A549 (cell line): ENCODE measurements around the gene APBB2. TPM values are rescaled to one million over a fixed set of nuclear protein-coding genes. Genes with fewer than 3 reads are reported as not detected.

Experiments
- ATAC-seq, 2 experiments: fragments of 200-7000 bp in 1 of 2; fragments of >200 bp in 1 of 2; cut with Nextera tagmentation in 1 of 2; cut with Tn5 transposase in 1 of 2; 3 replicates each; pipeline versions ENCODE4 v1.8.0 to v1.9.1; 2018 to 2020; ENCODE audit warnings: mild to moderate bottlenecking in 1 of 2, moderate library complexity in 1 of 2
- CTCF ChIA-PET: fragments of 300-600 bp; sonication (Branson Sonifier 250); formaldehyde crosslinking; extraction: SDS; loops from one replicate; lab custom pipeline; 2021; ENCODE audit warnings: antibody characterized with exemption, inconsistent platforms; lab: Yijun Ruan, JAX
- POLR2A ChIA-PET: fragments of 350-600 bp; formaldehyde crosslinking; extraction: SDS; loops from one replicate; lab custom pipeline; 2021; ENCODE audit warnings: antibody characterized with exemption, inconsistent platforms; lab: Yijun Ruan, JAX
- DNase-seq, 2 experiments: peaks; one replicate each; pipeline versions ENCODE4 v3.0.0 to v3.0.0-alpha.2; 2011 to 2016; ENCODE audit warnings: low read depth in 1 of 2, low spot score in 1 of 2
- FAIRE-seq: peaks from 2 replicates; lab custom pipeline; 2011; peaks lifted over from hg19 to GRCh38; lab: Jason Lieb, UNC
- H3K27ac ChIP-seq, 2 experiments: fragments of >200 bp; sonication (Bioruptor Twin); formaldehyde crosslinking; 3 replicates each; pipeline ENCODE4 v1.5.1; 2016 to 2017
- H3K4me1 ChIP-seq: fragments of >200 bp; sonication (Bioruptor Twin); formaldehyde crosslinking; 3 replicates; pipeline ENCODE4 v1.6.1; 2016
- H3K4me2 ChIP-seq: fragments of >200 bp; sonication (Bioruptor Twin); formaldehyde crosslinking; 3 replicates; pipeline ENCODE4 v1.6.1; 2016
- H3K4me3 ChIP-seq: fragments of >200 bp; sonication (Bioruptor Twin); formaldehyde crosslinking; 3 replicates; pipeline ENCODE4 v1.5.1; 2016
- H3K9me3 ChIP-seq: fragments of >200 bp; sonication (Bioruptor Twin); formaldehyde crosslinking; 3 replicates; pipeline ENCODE4 v1.6.1; 2016
- ATOH8 ChIP-seq: fragments of 250-450 bp; sonication (Bioruptor Pico); IDR thresholded peaks from 2 replicates; pipeline ENCODE4 v1.5.0; 2020; ENCODE audit warnings: low read depth, mild to moderate bottlenecking, moderate library complexity
- CBX8 ChIP-seq: fragments of 200-600 bp; sonication (generic); IDR thresholded peaks from 2 replicates; pipeline ENCODE4 v1.6.1; 2016
- CEBPB ChIP-seq, 2 experiments: fragments of >200 bp in 1 of 2; sonication (Bioruptor Twin) in 1 of 2; formaldehyde crosslinking in 1 of 2; IDR thresholded peaks; 2 replicates each; pipeline ENCODE4 v1.6.1; 2012 to 2016
- CHD2 ChIP-seq: fragments of 150-350 bp; IDR thresholded peaks from 2 replicates; pipeline ENCODE4 v1.6.1; 2014; ENCODE audit warnings: low read length; ENCODE audit not compliant: partially characterized antibody
- CTCF ChIP-seq: fragments of >200 bp; sonication (Bioruptor Twin); formaldehyde crosslinking; IDR thresholded peaks from 3 replicates; pipeline ENCODE4 v1.5.1; 2016
- ELK1 ChIP-seq: fragments of 150-350 bp; IDR thresholded peaks from 2 replicates; pipeline ENCODE4 v1.6.1; 2014; ENCODE audit warnings: low read depth, mild to moderate bottlenecking, low read length
- FOSB ChIP-seq: fragments of 250-450 bp; sonication (Bioruptor Pico); IDR thresholded peaks from 2 replicates; pipeline ENCODE4 v1.5.0; 2020; ENCODE audit warnings: mild to moderate bottlenecking, moderate library complexity
- FOXS1 ChIP-seq: fragments of 250-450 bp; sonication (Bioruptor Pico); IDR thresholded peaks from 2 replicates; pipeline ENCODE4 v1.5.0; 2020; ENCODE audit warnings: mild to moderate bottlenecking, moderate library complexity
- GATA3 ChIP-seq: IDR thresholded peaks from 2 replicates; pipeline ENCODE4 v1.6.1; 2012; ENCODE audit warnings: borderline replicate concordance
- HDAC2 ChIP-seq: fragments of 200-600 bp; sonication (generic); IDR thresholded peaks from 2 replicates; pipeline ENCODE4 v1.6.1; 2016
- HOXB13 ChIP-seq: fragments of 250-450 bp; sonication (Bioruptor Pico); IDR thresholded peaks from 2 replicates; pipeline ENCODE4 v1.5.0; 2020; ENCODE audit warnings: low read depth, mild to moderate bottlenecking, moderate library complexity
- JUN ChIP-seq, 2 experiments: fragments of >200 bp; sonication (Bioruptor Twin); formaldehyde crosslinking; IDR thresholded peaks; 2 replicates in 1 of 2; 3 replicates in 1 of 2; pipeline ENCODE4 v1.6.1; 2016 to 2017
- KDM1A ChIP-seq: fragments of 200-600 bp; sonication (generic); IDR thresholded peaks from 2 replicates; pipeline ENCODE4 v1.6.1; 2016; ENCODE audit warnings: low read depth, mild to moderate bottlenecking
- MAFK ChIP-seq: fragments of 450-650 bp; IDR thresholded peaks from 2 replicates; pipeline ENCODE4 v1.6.1; 2014; ENCODE audit not compliant: partially characterized antibody
- PBX3 ChIP-seq: IDR thresholded peaks from 2 replicates; pipeline ENCODE4 v1.6.1; 2012
- POLR2A ChIP-seq: IDR thresholded peaks from 2 replicates; pipeline ENCODE4 v1.6.1; 2012; ENCODE audit warnings: mild to moderate bottlenecking, low read length
- RARB ChIP-seq: fragments of 250-450 bp; sonication (Bioruptor Pico); IDR thresholded peaks from 2 replicates; pipeline ENCODE4 v1.8.0; 2021; ENCODE audit warnings: mild to moderate bottlenecking, moderate library complexity
- RFX5 ChIP-seq: fragments of 450-650 bp; IDR thresholded peaks from 2 replicates; pipeline ENCODE4 v1.7.1; 2014; ENCODE audit warnings: antibody characterized with exemption, mild to moderate bottlenecking, moderate library complexity
- SREBF2 ChIP-seq: fragments of 450-650 bp; IDR thresholded peaks from 2 replicates; pipeline ENCODE4 v1.6.1; 2014; ENCODE audit warnings: mild to moderate bottlenecking, moderate library complexity
- ZC3H11A ChIP-seq: fragments of 450-650 bp; IDR thresholded peaks from 2 replicates; pipeline ENCODE4 v1.6.1; 2014; ENCODE audit warnings: antibody characterized with exemption, mild to moderate bottlenecking
- ZFP36 ChIP-seq: fragments of 450-650 bp; IDR thresholded peaks from 2 replicates; pipeline ENCODE4 v1.6.1; 2014; ENCODE audit warnings: borderline replicate concordance; ENCODE audit not compliant: partially characterized antibody
- ZSCAN20 ChIP-seq: fragments of 250-450 bp; sonication (Bioruptor Pico); IDR thresholded peaks from 2 replicates; pipeline ENCODE4 v1.8.0; 2022; ENCODE audit warnings: mild to moderate bottlenecking, moderate library complexity
- WGBS: methylation state at CpG from one replicate; pipeline ENCODE4 v1.1.6; 2017; ENCODE audit errors: missing lambda C conversion rate; 5-methylcytosine and 5-hydroxymethylcytosine counted together
- polyA plus RNA-seq, 4 experiments: library from polyadenylated mRNA; depleted of rRNA in 3 of 4; stranded (reverse); fragments of >200 nt; fragmentation: RNase III in 1 of 4; extraction: RNeasy Plus Mini Kit Qiagen cat#74134 plus additional on column Dnase treatment in 1 of 4; gene quantifications; 2 replicates in 3 of 4; 3 replicates in 1 of 4; pipeline ENCODE4 v1.2.3, GENCODE V29; 2011 to 2017
- TF ChIP-seq, protein P1 (sequence below): IDR thresholded peaks from 2 replicates; pipeline ENCODE4 v1.6.1; 2012; ENCODE audit warnings: low read depth, borderline replicate concordance

Gene APBB2
- polyA plus RNA-seq, 2 of the 4 experiments (the other 2 are of a cell fraction), result 8.3 to 31.9 TPM

DNA sequence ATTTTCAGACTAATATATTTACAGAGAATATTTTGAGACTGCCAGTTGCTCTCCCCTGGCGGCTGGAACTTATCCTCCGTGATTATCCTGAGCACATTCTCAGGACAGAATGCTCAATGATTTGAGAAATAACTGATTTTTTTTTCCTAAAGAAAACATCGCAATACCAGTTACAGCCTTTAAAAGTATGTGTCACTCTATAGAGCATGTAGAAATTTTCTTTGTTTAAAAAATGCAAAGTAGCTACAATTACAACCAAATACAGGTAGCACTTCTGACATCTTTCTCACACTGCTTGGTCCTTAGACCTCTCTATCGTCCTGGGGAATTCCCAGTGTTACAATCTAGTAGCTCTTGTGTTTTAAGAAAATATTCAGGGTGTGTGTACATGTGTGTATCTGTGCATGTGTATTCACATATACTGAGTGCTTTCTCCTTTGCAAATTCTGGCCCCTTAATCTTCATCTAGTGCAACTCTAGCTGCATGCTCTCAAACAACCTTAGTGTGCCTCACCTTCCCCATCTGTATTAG, 13.8 kb downstream of the APBB2 start (continued):
- TF ChIP-seq ATOH8 (CRISPR knock-in tag) (no peak), ZSCAN20 (CRISPR knock-in tag) (no peak)

DNA sequence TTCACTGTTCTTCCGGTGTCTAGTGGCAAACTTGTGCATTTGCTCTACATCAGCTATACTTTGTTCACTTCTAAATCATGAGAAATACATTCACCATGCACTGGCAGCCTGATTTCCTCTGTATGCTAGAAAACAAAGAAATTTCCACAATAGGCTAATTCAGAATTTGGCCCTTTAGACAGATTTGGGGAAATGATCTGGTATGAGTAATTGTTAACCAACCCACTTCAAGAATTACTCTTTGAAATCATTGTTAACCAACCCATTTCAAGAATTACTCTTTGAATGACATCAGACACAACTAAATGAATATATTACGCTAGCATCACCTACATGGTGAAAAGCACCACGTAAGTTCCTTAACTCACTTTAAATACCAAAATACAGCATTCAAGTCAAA, 14.6 kb downstream of the APBB2 start:
- H3K4me1 ChIP-seq, result peaks cover 6% of the 10 kb centered on the region
- H3K4me3 ChIP-seq, result no peak overlapping the region
- TF ChIP-seq CEBPB (IDR thresholded peaks at IDR 0.05), result no peak
- no peak for TF ChIP-seq ZC3H11A
- TF ChIP-seq, protein P1, sequence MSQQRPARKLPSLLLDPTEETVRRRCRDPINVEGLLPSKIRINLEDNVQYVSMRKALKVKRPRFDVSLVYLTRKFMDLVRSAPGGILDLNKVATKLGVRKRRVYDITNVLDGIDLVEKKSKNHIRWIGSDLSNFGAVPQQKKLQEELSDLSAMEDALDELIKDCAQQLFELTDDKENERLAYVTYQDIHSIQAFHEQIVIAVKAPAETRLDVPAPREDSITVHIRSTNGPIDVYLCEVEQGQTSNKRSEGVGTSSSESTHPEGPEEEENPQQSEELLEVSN, result no peak
- no peak for TF ChIP-seq CTCF
- TF ChIP-seq PBX3, result no peak
- no peak for TF ChIP-seq POLR2A
- no peak for TF ChIP-seq MAFK
- no peak for TF ChIP-seq FOXS1 (CRISPR knock-in tag)
- no peak for TF ChIP-seq KDM1A
- no peak for TF ChIP-seq CBX8
- TF ChIP-seq, all 56 proteins: peak for 0
- ChIA-PET CTCF (interaction anchor here (0.7 to 1.4 kb wide), 4 partner anchors 12 to 268 kb away, joined by 3 to 4 read pairs (median 4); partner anchors contain the start of gene APBB2), POLR2A (no interaction called here)
- FAIRE-seq, result no peak
- ATAC-seq, result no peak
- Histone ChIP-seq H3K4me2 (no peak overlapping the region), H3K9me3 (no peaks in the 10 kb centered on the region), H3K27ac (no peak overlapping the region)
- WGBS, result 99% methylated on average over 3 of the region's 3 CpGs
- DNase-seq, result no peak

- TF ChIP-seq HDAC2 (no peak), RARB (CRISPR knock-in tag) (no peak), JUN (IDR thresholded peaks at IDR 0.05) (no peak), ZC3H11A (no peak), FOSB (CRISPR knock-in tag) (no peak), ZFP36 (no peak), CHD2 (no peak), RFX5 (no peak), HOXB13 (CRISPR knock-in tag) (no peak), GATA3 (no peak), ELK1 (no peak), SREBF2 (no peak)
- ATAC-seq, result no peak
- Histone ChIP-seq H3K4me3 (no peak overlapping the region), H3K4me1 (no peaks in the 10 kb centered on the region), H3K9me3 (no peaks in the 10 kb centered on the region), H3K4me2 (no peak overlapping the region), H3K27ac (no peak overlapping the region)
- CTCF ChIA-PET, result no interaction called here
- 96% methylated on average over 2 of the region's 2 CpGs for WGBS
- FAIRE-seq, result no peak
- DNase-seq, result no peak
- POLR2A ChIA-PET, result no interaction called here
These were observed 16.3 kb downstream of the APBB2 start for GRCh38 chr4:41197996-41198395.
